ENCODE data around the gene RBBP4.
"Not testable (repeated sequence)": the region's sequence is repeated elsewhere in the genome, so short reads cannot be mapped to it uniquely, and the experiment has no call there.

Gene RBBP4

GRCh38 chr1:32626176-32626575 lies 24.8 kb upstream of the RBBP4 start:
- peak; percentile 21 for DNase-seq (ENCODE audit: low read depth)
- no peak for TF ChIP-seq CTCF (IDR thresholded peaks at IDR 0.05; ENCODE audit: control insufficient read depth, extremely low read depth, insufficient read depth)

GRCh38 chr1:32627596-32628162 lies 23.3 kb upstream of the RBBP4 start:
- no peak for DNase-seq (ENCODE audit: low read depth)
- H3K4me3 ChIP-seq (ENCODE audit: low read depth, low read length), result no peak overlapping the region
- TF ChIP-seq CTCF (IDR thresholded peaks at IDR 0.05; ENCODE audit: control insufficient read depth, extremely low read depth, insufficient read depth), result no peak

More at GRCh38 chr1:32626176-32626575, 24.8 kb upstream of the RBBP4 start:
- no peak overlapping the region for H3K4me3 ChIP-seq (ENCODE audit: low read depth, low read length)

GRCh38 chr1:32630173-32630572 lies 20.8 kb upstream of the RBBP4 start:
- DNase-seq (ENCODE audit: low read depth); H3K4me3 ChIP-seq (ENCODE audit: low read depth, low read length): not testable (repeated sequence)

- TF ChIP-seq CTCF (IDR thresholded peaks at IDR 0.05; ENCODE audit: control insufficient read depth, extremely low read depth, insufficient read depth), result no peak
- H3K4me3 ChIP-seq (ENCODE audit: low read depth, low read length), result no peak overlapping the region
- DNase-seq (ENCODE audit: low read depth), result no peak
These were observed 18.2 kb upstream of the RBBP4 start for GRCh38 chr1:32632829-32633228.

- TF ChIP-seq CTCF (IDR thresholded peaks at IDR 0.05; ENCODE audit: control insufficient read depth, extremely low read depth, insufficient read depth), result no peak
- H3K4me3 ChIP-seq (ENCODE audit: low read depth, low read length), result no peak overlapping the region
- DNase-seq (ENCODE audit: low read depth), result no peak
These were observed 15.3 kb upstream of the RBBP4 start for GRCh38 chr1:32635508-32636277.

- TF ChIP-seq CTCF (IDR thresholded peaks at IDR 0.05; ENCODE audit: control insufficient read depth, extremely low read depth, insufficient read depth), result no peak
- H3K4me3 ChIP-seq (ENCODE audit: low read depth, low read length), result no peak overlapping the region
- DNase-seq (ENCODE audit: low read depth), result no peak
These were observed 13.9 kb upstream of the RBBP4 start for GRCh38 chr1:32636914-32637645.

GRCh38 chr1:32639489-32640075 lies 11.4 kb upstream of the RBBP4 start:
- DNase-seq (ENCODE audit: low read depth), result no peak
- H3K4me3 ChIP-seq (ENCODE audit: low read depth, low read length), result no peak overlapping the region
- TF ChIP-seq CTCF (IDR thresholded peaks at IDR 0.05; ENCODE audit: control insufficient read depth, extremely low read depth, insufficient read depth), result no peak

GRCh38 chr1:32642292-32642827 lies 8.6 kb upstream of the RBBP4 start:
- not testable (repeated sequence) for H3K4me3 ChIP-seq (ENCODE audit: low read depth, low read length); DNase-seq (ENCODE audit: low read depth)
